Gastrocnemius medialis (tissue), 4 donors: ENCODE measurements around the gene BRI3BP. TPM values are rescaled to one million over a fixed set of nuclear protein-coding genes. Genes with fewer than 3 reads are reported as not detected.
"Not testable (repeated sequence)": the region's sequence is repeated elsewhere in the genome, so short reads cannot be mapped to it uniquely, and the experiment has no call there.

Experiments used
- ATAC-seq, 2 donors: fragments of 150-250 bp; one replicate each; pipeline ENCODE4 v1.9.1; 2016
- DNase-seq, 2 donors: peaks; one replicate each; pipeline ENCODE4 v3.0.0-alpha.2; 2019
- H3K27ac ChIP-seq, 4 donors: fragments of 200-600 bp; sonication (generic); 1 replicate in 1 of 4; 2 replicates in 3 of 4; pipeline ENCODE4 v1.5.1; 2016 to 2018; ENCODE audit warnings: mild to moderate bottlenecking in 2 of 4, moderate library complexity in 1 of 4
- H3K27me3 ChIP-seq, 3 donors: fragments of 200-600 bp; sonication (generic) in 2 of 3; 1 replicate in 1 of 3; 2 replicates in 2 of 3; pipeline versions ENCODE4 v1.5.1 to v1.6.0; 2016 to 2019; ENCODE audit warnings: mild to moderate bottlenecking in 1 of 3, moderate library complexity in 1 of 3
- H3K36me3 ChIP-seq, 2 donors: fragments of 200-600 bp; sonication (generic) in 1 of 2; one replicate each; pipeline ENCODE4 v1.5.1; 2017 to 2018
- H3K4me1 ChIP-seq, 2 donors: fragments of 200-600 bp; sonication (generic) in 1 of 2; one replicate each; pipeline ENCODE4 v1.5.1; 2016 to 2017; ENCODE audit warnings: mild to moderate bottlenecking in 2 of 2
- H3K4me3 ChIP-seq, 4 donors: fragments of 200-600 bp; sonication (generic) in 3 of 4; 1 replicate in 1 of 4; 2 replicates in 3 of 4; pipeline ENCODE4 v1.5.1; 2016 to 2019; ENCODE audit warnings: mild to moderate bottlenecking in 2 of 4
- H3K9me3 ChIP-seq, 3 donors: fragments of 200-600 bp; sonication (generic) in 2 of 3; 1 replicate in 1 of 3; 2 replicates in 2 of 3; pipeline ENCODE4 v1.5.1; 2016 to 2019
- POLR2A ChIP-seq, 2 donors: fragments of 450-650 bp; IDR thresholded peaks; one replicate each; pipeline ENCODE4 v1.6.1; 2017; ENCODE audit warnings: antibody characterized with exemption in 2 of 2, mild to moderate bottlenecking in 2 of 2, moderate library complexity in 2 of 2
- in situ Hi-C, 4 donors: fragments of 200-750 bp; cut with MboI; loops; one replicate each; pipeline versions ENCODE4 v1.15.0 to v1.8.0; 2017; ENCODE audit warnings: low sequenced_read_pairs in 4 of 4
- intact Hi-C: fragments of 100-400 bp; cut with DNase I; formaldehyde crosslinking; loops from one replicate; pipeline ENCODE4 v1.15.1; 2023; ENCODE audit warnings: low total_unique reads
- total RNA-seq, 4 donors: library from RNA; depleted of rRNA; stranded (reverse); fragments of >200 nt; gene quantifications; one replicate each; pipeline versions ENCODE4 v1.1.0 to v1.2.3, GENCODE V29; 2016
- TF ChIP-seq, protein P1 (sequence below), 5 experiments: fragments of 450-650 bp in 3 of 5; fragments of 200-600 bp in 2 of 5; sonication (generic) in 2 of 5; IDR thresholded peaks in 4 of 5; conservative IDR thresholded peaks in 1 of 5; 1 replicate in 4 of 5; 2 replicates in 1 of 5; pipeline ENCODE4 v1.5.1; 2016 to 2019; ENCODE audit warnings: antibody characterized with exemption in 5 of 5, mild to moderate bottlenecking in 3 of 5, moderate library complexity in 3 of 5

BRI3BP gene
- total RNA-seq, 4 donors from 2014 or later, result 0.75 to 2.0 (median 1.6) TPM

DNA sequence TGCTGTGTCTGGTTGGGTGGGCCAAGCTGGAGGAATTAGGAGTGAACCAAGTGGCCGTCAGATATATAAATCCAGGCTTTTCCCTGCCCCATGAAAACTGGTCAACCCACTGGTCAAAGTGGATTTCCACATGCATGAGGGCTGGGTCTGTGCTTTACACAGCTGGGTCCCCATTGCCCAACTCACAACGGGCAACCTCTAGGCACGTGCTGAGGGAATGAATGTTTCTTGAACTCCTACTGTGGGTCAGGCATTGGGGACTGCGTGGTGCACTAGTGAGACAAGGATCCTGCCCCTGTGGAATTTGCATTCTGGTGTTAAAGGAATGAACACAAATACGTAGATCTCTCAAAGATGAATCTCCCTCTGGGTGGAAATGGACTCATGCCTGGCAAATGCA is 64.3 kb downstream of the BRI3BP start:
- Histone ChIP-seq H3K9me3 (no peaks in the 10 kb centered on the region), H3K27ac (no peak overlapping the region), H3K4me3 (no peak overlapping the region), H3K27me3 (no peaks in the 10 kb centered on the region), H3K36me3 (no peaks in the 10 kb centered on the region), H3K4me1 (no peaks in the 10 kb centered on the region)
- TF ChIP-seq, protein P1, sequence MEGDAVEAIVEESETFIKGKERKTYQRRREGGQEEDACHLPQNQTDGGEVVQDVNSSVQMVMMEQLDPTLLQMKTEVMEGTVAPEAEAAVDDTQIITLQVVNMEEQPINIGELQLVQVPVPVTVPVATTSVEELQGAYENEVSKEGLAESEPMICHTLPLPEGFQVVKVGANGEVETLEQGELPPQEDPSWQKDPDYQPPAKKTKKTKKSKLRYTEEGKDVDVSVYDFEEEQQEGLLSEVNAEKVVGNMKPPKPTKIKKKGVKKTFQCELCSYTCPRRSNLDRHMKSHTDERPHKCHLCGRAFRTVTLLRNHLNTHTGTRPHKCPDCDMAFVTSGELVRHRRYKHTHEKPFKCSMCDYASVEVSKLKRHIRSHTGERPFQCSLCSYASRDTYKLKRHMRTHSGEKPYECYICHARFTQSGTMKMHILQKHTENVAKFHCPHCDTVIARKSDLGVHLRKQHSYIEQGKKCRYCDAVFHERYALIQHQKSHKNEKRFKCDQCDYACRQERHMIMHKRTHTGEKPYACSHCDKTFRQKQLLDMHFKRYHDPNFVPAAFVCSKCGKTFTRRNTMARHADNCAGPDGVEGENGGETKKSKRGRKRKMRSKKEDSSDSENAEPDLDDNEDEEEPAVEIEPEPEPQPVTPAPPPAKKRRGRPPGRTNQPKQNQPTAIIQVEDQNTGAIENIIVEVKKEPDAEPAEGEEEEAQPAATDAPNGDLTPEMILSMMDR (IDR thresholded peaks at IDR 0.05 in 4 of 5, conservative IDR thresholded peaks at IDR 0.05 in 1 of 5), result no peak
- no peak for TF ChIP-seq POLR2A (IDR thresholded peaks at IDR 0.05)
- no peak for ATAC-seq
- DNase-seq, result no peak
- in situ Hi-C loops (no loop called here), intact Hi-C loops (no loop called here)

DNA sequence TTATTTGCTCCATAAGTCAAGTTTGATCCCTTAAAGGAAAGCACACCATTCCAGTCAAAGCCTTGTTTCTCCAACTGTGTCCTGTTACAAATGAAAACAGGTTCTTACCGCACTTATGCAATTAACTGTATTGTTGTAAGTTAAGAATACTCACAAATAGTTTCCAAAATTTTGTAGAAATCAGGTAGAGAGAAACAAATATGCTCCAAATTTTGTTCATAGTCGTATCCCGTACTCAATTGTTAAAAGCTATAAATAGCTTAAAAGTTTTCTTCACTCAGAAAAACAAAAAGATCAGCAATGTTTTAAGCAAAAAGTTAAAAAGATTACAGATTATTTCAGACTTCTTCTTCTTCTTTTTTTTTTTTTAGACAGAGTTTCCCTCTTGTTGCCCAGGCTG is 67.8 kb downstream of the BRI3BP start:
- Histone ChIP-seq H3K4me3 (no peak overlapping the region), H3K36me3 (no peaks in the 10 kb centered on the region), H3K27ac (no peak overlapping the region), H3K27me3 (no peaks in the 10 kb centered on the region), H3K4me1 (peaks cover 6 to 15% of the 10 kb centered on the region in 2 donors), H3K9me3 (no peaks in the 10 kb centered on the region)
- DNase-seq (no peak), ATAC-seq (no peak)
- no peak for TF ChIP-seq POLR2A (IDR thresholded peaks at IDR 0.05)
- TF ChIP-seq, protein P1 (IDR thresholded peaks at IDR 0.05 in 4 of 5, conservative IDR thresholded peaks at IDR 0.05 in 1 of 5), result no peak
- intact Hi-C loops (no loop called here), in situ Hi-C loops (no loop called here)

DNA sequence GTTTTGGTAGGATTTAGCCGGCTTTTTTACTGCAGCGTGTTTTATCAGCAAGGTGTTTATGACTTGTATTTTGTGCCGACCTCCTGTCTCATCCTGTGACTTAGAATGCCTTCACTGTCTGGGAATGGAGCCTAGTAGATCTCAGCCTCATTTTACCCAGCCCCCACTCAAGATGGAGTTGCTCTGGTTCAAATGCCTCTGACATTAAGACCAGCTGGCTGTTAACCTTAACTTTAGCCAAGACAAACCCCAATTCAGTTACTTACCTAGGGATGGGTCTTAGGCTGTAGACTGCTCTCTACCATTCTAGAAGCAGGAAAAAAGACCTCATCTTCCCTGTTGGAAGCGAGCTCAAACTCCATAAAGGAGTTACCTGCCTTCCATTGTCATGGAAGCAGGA is 70.1 kb downstream of the BRI3BP start:
- H3K9me3 ChIP-seq, DNase-seq, H3K27ac ChIP-seq, intact Hi-C loops, H3K27me3 ChIP-seq, ATAC-seq, in situ Hi-C loops, H3K4me3 ChIP-seq, H3K36me3 ChIP-seq: not testable (repeated sequence)
- H3K4me1 ChIP-seq, result peaks cover 6 to 15% of the 10 kb centered on the region in 2 donors

DNA sequence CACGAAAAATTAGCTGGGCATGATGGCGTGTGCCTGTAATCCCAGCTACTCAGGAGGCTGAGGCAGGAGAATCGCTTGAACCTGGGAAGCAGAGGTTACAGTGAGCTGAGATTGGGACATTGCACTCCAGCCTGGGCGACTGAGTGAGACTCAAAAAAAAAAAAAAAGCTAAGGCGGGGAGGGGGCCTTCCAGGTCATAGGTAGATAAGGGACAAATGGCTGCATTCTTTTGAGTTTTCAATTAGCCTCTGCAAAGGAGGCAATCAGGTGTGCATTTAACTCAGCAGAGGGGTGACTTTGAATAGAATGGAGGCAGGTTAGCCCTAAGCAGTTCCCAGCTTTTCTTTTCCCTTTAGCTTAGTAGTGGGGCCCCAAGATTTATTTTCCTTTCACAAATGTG is 71.0 kb downstream of the BRI3BP start:
- TF ChIP-seq POLR2A (IDR thresholded peaks at IDR 0.05), result no peak
- TF ChIP-seq, protein P1 (IDR thresholded peaks at IDR 0.05 in 4 of 5, conservative IDR thresholded peaks at IDR 0.05 in 1 of 5), result no peak
- H3K4me1 ChIP-seq, result peaks cover 9 to 15% of the 10 kb centered on the region in 2 donors
- DNase-seq, result no peak
- intact Hi-C loops (no loop called here), in situ Hi-C loops (no loop called here)
- H3K36me3 ChIP-seq, result no peaks in the 10 kb centered on the region
- no peaks in the 10 kb centered on the region for H3K27me3 ChIP-seq
- no peak for ATAC-seq
- H3K27ac ChIP-seq, result peak overlapping the region in 1 of 4 donors; percentile 66
- H3K4me3 ChIP-seq, result peak overlapping the region; percentile 67 to 91 (median 82)
- no peaks in the 10 kb centered on the region for H3K9me3 ChIP-seq

DNA sequence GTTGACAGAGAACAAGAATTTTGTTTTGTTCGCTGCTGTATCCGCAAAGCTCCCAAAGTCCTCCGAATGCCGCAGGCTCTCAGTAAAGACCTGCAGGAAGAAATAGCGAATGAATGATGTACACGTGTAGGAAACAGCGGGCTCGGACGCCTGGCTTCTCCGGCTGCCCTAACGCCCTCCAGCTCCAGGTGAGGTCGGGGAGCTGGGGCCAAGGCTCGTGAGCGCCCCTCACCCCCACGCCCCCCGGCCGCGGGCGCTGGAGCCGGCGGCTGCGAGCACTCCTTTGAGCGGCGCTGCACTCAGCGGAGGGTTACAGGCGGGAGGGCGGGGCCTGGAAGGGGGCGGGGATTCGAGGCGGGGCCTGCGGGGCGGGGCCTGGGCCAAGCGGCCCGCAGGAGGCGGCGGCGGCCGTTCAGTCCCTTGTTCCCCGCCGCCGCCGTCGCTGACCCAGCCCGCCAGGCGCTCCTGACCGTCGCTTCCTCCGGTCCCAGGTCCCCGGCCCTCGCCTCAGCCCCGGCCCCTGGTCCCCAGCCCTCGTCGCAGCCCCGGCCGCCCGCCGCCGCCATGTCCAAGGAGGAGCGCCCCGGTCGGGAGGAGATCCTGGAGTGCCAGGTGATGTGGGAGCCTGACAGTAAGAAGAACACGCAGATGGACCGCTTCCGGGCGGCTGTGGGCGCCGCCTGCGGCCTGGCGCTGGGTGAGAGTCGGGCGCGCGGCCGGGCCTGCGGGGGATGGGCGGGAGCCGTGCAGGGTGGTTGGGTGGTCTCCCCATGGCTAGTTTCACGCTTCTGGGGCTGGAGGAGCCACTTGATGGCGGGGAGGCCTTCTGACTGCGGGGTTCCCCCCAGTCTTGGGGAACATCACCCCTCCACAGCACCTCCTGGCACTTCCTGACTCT is 71.8 kb downstream of the BRI3BP start, which contains the start of gene AACS:
Gene AACS (plus strand): TSS at position 415 of the 898 bp plus-strand sequence. CDS start 150 bp downstream, at position 565.
- intact Hi-C loops (loop anchor here (1.0 to 5.0 kb wide), 2 partner anchors 16 to 73 kb away; partner anchors contain the start of gene BRI3BP), in situ Hi-C loops (no loop called here)
- peak; percentile 52 to 57 for DNase-seq
- ATAC-seq, result peak; percentile 94 to 95
- Histone ChIP-seq H3K27ac (peak within 1 kb of the TSS; percentile 60 to 87 (median 74)), H3K9me3 (no peaks in the 10 kb centered on the region), H3K4me3 (peak within 1 kb of the TSS; percentile 67 to 91 (median 82)), H3K27me3 (no peaks in the 10 kb centered on the region), H3K4me1 (peaks cover 10 to 15% of the 10 kb centered on the region in 2 donors), H3K36me3 (no peaks in the 10 kb centered on the region)
- TF ChIP-seq, protein P1 (IDR thresholded peaks at IDR 0.05 in 4 of 5, conservative IDR thresholded peaks at IDR 0.05 in 1 of 5), result no peak
- TF ChIP-seq POLR2A (IDR thresholded peaks at IDR 0.05), result peak; percentile 56 to 59
